HG03103 (cell line): ENCODE measurements around the gene RYR3.

Experiments used
- ATAC-seq: cut with Tn5 transposase; IDR thresholded peaks from one replicate; pipeline ENCODE4 v1.9.1; 2021; ENCODE audit warnings: low read depth; ENCODE audit not compliant: unreplicated experiment

RYR3 gene

DNA sequence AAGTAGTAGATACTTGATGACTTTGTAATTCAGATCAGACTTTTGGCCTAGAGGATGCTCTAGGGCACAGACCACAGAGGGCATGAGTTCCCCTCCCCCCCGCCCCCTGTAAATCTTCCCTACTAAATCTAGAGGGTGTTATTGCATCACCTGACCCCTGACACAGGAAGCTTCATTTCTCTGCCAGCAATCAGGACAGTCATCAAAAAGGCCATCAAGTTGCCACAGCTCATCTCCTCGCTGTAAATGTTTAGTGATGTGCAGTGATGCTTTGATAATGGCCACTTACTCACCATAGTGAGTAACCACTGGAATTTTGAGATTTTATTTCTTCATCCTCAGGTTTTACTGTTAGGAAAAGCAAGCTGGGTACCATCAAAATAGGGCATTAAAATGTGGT lies 368.3 kb downstream of the RYR3 start:
- ATAC-seq: no peak

DNA sequence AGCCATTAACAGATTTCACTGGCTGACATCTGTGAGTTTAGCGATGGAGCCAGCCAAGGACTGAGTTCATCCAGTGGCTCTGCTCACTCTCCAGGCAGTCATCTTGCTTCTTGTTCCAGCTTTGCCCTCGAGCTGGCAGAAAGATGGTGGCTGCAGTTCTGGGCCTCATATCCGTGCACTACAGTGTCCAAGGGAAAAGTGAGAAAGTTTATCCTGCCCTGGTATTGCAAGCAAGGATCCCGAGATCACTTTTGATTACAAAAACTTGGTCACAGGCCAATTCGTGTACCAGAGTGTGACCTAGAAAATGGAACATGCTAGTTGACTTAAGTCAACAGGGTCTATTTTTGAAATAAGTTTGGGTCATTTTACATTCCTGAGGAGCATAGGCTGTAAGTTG lies 369.6 kb downstream of the RYR3 start:
- no peak for ATAC-seq

DNA sequence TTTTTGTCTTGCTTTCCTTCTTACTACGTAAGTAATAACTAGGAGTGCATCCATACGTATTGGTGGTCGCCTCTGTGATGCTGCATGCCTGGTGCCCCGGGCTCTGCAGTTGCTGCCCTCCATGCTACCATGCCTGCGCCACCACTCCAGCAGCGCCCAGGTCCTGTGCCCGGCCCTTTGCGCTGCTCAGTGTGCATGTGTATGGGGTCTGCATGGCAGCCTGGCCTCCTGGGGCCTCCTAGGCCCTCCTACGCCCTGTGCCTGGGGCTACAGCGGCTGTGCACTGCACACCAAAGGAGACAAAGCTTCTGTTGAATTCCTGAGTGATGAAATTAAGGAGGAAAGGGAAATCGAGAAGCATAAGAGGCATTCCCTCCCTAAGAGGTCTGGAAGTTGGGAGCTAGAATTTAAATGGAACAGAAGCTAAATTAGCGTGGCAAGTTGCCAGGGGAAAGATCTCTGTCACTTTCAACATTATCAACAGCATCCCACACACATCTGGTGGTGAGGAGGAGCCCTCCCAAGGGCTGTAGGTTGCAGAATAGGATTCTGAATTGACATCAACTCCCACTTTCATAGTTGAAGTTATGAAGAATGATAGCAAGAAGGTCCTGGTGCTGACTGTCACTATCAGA lies 382.5 kb downstream of the RYR3 start:
- ATAC-seq: no peak

DNA sequence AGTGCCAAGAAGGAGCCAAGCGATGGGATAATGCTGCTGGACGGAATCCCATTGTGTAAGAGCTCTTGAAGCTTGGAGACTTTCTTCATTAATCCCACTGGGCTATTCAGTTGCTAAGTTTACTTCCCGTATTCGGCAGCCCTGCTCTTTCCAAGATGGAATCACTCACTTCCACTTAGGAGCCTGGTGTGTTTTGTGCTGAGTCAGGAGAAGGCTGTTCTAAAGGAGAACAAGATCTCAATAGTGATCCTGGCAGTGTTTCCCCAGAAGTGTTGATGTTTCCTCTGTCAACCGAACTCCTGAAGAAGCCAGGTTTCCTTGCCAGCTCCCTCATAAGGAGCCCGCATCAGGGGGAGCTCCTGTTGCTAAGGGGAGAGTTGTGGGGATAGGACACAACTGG lies 387.4 kb downstream of the RYR3 start:
- ATAC-seq: no peak

DNA sequence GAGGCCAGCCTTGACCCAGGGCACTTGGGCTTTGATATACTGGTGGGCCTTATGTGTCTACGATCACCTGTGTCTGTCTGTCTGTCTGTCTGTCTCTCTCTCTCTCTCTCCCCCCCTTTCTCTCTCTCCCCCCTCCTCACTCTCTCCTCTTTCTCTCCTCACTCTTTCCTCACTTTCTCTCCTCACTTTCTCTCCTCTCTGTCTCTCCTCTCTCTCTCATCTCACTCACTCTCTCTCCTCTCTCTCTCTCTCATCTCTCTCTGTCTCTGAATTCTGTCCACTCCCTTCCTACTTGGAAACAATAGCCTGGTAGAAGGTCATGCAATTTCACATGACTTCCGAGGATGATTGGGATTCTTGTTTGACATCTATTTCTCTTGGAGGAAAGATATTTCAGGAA lies 388.4 kb downstream of the RYR3 start:
- ATAC-seq: no peak

DNA sequence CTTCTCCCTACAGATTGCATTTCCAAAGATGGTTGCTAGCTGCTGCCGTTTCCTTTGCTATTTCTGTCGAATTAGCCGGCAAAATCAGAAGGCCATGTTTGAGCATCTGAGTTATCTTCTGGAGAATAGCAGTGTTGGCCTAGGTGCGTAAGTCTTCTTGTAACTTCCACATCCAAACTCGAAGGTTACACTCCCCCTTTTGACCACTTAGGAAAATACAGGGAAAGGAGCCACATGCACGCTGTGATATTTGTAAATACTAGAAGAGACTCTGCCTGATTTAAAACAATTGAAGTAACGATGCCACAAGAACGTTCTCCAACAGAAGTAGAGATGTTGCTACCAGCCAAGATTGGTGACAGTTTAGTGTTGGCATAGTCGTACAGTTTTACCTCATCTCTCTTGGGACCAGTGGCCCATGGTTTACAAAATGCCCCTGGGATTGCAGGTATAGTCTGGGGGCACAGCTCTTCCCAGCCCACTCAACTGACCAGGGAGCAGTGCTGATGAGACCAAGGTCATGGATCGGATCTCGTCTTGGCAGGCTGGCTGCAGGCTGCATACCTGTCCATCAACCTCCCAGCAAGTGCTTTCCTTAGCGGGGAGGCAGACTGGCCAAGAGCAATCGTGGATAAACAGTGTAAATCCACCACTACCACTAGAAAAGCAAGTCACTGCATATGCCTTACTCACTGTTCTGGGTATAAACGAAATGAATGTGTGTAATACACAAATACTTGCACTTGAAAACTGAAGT lies 389.1 kb downstream of the RYR3 start:
- no peak for ATAC-seq

DNA sequence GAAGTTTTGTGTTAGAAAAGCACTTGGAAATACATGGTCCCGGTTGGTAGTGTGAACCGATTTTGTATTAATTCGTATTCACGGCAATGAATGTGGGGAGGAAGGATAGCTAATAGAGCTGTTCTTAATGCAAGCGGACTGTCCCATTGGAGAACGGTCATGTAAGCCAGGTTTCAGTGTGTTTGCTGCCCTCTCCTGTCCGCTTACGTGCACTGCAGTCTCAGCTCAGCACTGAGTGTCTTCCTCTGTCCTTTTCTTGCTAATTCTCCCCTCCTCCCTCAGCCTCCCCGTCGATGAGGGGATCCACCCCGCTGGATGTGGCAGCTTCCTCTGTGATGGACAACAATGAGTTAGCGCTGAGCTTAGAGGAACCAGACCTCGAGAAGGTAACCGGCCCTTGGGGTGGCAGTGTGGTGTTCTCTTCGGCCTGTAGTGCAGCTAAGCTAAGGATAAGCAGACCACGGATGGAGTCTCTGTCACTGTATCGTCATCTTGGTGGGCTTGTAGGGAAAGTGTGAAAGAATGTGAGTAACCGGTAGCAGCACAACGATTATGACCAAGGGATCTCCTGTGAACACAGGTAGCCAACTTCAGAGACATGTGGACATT lies 390.0 kb downstream of the RYR3 start:
- no peak for ATAC-seq

DNA sequence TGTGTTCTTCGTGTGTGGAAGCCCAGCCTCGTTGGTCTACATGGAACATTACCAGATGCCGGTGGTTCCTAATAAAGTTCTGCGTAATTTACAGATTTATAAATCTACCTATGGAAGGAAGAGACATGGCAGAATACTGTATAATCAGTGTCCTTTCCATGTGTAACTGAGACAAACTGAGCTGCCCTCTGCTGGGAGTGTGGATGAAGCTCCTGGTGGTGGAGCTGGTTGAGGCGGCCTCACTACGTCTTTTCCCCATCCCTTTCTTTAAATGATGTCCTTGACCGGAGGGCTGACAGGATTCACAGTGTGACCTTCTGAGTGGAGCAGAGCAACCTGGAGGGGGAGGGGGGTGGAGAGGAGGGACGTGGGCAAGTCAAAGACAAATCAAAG lies 390.5 kb downstream of the RYR3 start:
- ATAC-seq: no peak

DNA sequence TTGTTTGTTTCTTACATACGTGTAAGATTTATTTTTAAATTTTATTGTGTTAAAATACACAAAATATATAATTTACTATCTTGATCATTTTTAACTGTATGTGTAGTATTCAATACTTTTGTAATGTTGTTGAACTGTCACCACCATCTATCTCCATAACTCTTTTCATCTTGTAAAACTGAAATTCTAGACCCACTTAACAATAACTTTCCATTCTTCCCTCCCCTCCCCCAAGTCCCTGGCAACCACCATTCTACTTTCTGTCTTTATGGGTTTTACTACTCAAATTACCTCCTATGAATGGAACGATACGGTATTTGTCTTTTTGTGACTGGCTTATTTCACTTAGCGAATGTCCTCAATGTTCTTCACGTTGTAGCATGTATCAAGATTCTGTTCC lies 395.4 kb downstream of the RYR3 start:
- ATAC-seq: no peak

DNA sequence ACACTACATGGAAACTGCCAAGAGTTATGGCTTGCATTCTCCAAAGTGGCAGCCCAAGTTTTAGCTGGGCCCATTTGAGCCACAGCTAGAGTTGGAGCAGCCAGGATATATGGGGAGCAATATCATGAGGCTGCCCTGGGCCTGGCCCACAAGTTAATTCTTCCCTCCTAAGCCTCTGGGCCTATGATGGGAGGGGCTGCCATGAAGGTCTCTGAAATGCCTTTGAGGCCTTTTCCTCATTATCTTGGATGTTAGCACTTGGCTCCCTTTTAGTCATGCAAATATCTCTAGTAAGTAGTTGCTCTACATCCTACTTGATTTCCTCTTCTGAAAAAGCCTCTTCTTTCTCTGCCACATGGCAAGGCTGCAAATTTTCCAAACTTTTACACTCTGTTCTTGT lies 400.0 kb downstream of the RYR3 start:
- ATAC-seq: no peak

DNA sequence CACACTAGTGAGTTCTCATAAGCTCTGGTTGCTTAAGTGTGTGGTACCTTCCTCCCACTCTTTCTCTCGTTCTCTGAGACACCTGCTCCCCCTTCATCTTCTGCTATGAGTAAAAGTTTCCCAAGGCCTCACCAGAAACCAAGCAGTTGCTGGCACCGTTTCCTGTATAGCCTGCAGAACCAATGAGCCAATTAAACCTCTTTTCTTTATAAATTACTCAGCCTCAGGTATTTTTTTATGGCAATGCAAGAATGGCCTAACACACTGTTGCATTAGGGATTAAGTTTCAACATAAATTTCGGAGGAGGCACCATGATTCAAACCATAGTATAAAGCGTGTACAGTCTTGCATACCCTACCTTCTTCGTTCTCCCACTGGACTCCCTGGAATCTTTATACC lies 405.3 kb downstream of the RYR3 start:
- ATAC-seq: no peak

DNA sequence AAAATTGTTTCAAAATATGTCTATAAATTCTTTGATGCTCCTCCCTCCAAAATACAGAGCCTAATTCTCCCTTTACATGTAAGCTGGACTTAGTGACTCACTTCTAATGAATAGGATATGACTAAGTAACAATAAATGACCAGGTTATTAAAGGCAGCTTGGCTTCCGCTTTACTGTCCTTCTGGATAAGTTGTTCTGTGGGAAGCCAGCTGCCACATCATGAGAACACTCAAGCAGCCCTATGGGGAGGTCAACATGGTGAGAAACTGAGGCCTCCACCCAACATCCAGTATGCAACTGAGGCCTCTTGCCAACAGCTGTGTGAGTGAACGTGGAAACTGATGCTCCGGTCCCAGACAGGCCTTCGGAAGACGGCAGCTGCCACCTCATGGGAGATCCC lies 410.2 kb downstream of the RYR3 start:
- ATAC-seq: no peak

DNA sequence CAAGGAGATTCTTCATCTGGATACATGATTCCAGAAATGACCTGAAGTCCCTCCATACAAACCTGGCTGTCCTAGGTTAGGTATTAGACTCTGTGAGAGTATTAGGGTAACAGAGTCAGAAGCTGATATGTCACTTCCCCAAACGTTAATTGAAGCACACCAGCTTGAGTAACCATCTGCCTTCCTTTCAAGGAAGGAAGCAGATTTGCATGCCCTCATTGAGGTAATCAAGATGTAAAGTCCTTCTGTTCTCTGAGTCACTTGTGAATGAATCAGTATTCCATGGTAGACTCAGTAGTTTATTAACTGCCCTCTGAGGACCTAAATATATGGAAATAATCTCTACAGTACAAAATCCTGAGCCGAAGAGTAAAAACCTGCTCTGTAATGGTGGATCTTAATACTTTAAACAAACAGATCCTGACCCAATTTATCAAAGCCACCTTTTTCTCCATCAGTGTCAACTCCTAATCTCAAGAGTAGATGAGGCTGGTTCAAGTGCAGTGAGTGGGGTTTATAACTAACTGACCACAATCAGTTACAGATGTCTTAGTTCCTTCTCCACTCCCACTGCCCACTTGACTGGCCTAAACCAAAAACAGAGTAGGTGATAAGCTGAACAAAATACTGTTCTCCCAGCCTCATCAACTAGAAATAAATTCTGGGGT lies 411.4 kb downstream of the RYR3 start:
- ATAC-seq: peak; percentile 76

DNA sequence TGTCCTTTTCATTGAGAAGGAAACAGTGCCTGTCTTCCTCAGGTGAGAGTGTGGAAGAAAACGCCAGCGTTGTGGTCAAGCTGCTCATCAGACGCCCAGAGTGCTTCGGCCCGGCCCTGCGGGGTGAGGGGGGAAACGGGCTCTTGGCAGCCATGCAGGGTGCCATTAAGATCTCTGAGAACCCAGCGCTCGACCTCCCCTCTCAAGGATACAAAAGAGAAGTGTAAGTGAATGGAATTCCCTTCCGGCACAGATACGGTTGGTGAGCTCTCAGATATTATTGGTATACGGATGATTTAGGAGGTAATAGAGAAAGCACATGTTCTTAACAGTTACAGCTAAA lies 411.9 kb downstream of the RYR3 start:
- ATAC-seq: no peak

DNA sequence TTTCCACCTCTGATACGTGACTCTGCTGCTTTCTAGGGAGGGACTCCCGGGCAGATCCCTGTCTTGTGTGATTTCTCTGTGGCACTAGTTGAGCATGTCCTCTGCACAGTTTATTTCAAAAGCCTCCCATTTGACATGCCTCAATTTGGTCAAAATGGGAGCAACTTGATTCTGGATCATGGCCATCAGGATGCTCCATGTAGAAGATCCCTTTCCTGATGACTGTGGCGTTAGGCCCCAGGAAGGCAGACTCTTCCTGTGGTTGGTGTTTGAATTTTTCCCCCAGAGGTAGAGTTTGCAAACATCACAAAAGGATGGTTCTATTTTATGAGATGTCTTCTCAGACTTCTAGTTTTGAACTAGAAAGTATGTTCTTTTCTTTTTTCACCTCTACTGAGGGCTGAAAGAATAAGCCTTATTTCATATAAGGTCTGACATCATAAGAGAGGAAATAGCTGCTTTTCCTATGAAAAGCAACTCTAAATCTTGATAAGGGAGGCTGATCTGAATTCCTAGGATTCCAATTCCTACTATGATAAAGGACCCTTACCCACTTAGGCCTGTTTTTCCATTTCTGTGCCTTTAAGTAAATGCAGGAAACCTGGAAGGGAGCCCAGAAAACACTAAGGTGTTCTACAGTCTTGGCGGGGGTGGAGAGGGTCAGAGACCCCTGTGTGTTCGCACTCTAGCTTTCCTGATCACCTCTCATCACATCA lies 413.7 kb downstream of the RYR3 start:
- no peak for ATAC-seq

DNA sequence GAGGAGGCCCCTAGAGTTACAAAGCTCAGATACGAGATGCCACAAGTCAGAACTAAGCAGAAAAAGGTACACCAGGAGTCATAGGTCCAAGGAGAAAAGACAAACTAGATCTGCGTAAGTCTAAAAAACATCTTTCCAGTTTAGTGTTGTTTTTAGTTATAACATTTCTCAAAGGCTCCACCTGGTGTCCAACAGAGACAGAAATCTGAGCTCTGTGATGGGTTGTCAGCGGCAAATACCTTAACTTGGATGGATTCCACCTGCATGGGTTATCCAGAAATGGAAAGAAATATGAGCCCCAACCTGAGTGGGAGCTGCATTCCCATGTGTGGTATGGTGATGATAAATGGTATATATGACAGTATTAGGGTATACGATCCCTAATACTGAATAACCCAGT lies 418.9 kb downstream of the RYR3 start:
- no peak for ATAC-seq

DNA sequence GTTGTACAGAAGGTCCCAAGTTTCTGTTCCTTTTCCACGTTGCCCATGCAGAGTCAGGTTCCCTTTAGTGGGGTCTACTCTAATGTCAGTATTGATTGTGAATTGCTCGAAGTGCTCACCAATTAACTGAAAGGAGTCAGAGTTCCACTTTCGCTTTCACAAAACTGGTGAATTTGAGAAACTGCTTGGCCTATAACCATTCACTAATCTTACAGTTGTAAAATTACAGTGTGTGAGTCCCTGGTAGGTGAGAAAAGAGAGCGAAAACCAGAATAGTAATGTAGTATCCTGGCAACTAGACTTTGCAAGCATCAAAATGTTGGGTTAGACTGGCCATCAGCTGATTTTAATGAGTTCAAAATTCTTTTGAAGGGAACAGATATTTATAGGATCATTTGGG lies 420.0 kb downstream of the RYR3 start:
- ATAC-seq: no peak

DNA sequence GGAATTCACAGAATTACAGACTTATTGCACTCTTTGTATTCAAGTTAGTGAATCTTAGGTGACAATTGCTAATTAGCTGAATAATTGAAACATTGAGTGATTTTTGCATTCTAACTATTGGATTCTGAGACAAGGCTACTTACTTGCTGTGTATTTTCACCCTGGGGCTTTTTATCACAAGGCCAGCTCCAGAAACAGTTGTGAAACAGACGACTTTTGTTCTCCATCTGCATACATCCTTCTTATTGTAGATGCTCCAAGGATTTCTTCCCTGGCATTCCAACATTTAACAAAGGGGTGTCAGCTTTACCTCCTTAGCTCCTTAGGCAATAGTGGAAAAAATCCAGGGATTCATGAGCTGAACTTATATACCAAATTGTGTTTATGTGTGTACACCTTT lies 424.4 kb downstream of the RYR3 start:
- ATAC-seq: no peak

DNA sequence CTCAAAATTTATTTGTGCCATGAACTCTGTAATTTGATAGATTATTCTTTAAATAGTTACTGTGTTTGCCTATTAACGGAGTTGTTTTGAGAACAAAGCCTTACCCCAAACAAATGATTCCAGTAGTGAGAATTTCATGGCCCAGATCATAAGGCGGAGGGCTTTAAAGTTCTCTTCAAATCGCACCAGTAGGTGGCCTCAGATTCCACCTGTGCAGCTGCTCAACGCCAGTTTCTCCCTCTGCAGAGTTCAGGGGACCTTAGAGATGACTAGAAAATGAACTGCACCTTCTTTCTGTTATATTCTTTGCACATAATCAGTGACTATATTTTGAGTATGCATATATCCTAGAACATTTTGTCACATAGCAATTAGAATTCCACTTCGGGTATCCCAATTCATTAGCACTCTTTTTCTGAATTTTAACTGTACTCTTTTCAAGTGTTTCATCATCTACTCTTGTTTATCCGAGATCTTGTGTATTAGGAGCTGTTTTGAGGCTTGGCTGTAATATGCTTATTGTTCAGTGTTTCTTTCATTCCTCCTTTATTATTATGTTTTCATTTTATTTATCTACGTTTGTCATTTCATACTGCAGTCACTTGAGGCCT lies 425.0 kb downstream of the RYR3 start:
- ATAC-seq: no peak

DNA sequence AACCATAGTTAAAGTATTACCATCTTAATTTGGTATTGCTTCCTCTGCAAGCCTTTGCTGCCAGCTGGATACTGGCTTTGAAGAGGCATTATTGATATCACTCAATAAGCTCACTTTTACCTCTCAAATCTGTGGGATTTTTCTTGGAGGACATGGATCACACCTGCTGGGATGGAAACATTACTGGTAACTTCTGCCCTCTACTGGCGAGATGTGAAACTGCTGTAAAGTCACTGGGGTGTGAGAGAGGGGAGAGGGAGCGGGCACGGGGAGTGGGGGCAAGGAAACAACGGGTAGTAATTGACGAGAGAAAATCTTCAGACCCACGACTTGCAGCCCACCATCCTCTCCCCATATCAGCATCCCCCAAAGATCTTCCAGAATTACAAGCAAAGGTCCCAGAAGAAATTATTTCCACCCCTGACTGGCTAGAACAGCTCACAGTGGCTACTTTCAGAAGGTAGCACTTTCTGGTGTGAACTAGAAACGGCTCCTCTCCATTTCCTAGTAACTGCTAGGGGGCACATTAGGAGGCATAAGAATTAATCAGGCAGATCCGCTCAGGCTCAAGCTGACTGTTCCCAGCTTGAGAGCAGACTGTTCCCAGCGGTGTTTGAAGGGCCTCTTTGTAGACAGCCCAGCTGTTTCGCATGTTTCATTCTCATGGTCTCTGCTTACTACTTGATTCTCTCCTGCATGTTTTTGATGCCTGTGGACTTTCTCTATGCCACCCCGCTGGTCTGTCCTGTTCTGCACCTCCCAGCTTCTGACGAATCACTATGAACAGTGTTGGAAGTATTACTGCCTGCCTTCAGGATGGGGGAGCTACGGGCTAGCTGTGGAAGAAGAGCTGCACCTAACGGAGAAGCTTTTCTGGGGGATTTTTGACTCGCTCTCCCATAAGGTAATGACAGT lies 427.2 kb downstream of the RYR3 start:
- no peak for ATAC-seq
